ENCODE data around the gene IRGC.

Gene IRGC

DNA sequence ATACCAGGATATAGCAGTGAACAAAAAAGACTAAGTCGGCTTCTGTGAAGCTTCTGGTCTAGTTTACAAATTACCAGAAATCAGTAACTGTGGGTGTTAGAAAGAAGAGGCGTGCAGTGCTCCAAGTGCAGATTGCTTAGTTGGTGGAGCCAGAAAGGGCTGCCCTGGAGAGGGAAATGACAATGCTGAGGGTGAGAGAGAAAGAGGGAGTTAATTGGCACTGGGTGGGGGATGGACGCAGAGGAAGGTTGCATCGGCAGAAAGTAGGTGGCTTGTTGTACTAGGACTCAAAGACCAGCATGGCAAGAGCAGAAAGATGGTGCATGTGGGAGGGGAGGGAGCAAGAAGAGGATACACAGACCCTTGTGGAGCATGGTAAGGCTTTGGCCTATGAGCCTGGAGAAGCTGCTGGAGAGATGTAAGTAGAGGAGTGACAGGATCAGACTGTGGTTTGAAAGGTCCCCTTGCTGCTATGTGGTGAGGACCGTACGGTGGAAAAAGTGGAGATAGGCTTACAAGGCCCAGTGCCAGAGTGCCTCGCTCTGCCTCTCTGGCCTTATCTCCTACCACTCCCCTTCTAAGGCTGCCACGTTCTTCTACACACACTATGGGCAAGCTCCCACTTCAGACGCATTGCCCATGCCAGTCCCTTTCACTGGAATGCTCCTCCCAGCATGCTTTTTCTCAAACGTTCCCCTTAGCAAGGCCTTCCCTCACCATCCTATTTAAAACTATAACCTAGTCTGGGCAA lies 25.4 kb downstream of the IRGC start:
- in situ Hi-C loops (cut with HindIII; ENCODE audit: low pct_unique_long_range_greater_than_20kb, low sequenced_read_pairs): no loop called here
- DNase-seq (ENCODE audit: low read depth in 1 of 2, low spot score in 1 of 2): no peak
- TF ChIP-seq JUND (IDR thresholded peaks at IDR 0.05; ENCODE audit: low read depth): no peak

DNA sequence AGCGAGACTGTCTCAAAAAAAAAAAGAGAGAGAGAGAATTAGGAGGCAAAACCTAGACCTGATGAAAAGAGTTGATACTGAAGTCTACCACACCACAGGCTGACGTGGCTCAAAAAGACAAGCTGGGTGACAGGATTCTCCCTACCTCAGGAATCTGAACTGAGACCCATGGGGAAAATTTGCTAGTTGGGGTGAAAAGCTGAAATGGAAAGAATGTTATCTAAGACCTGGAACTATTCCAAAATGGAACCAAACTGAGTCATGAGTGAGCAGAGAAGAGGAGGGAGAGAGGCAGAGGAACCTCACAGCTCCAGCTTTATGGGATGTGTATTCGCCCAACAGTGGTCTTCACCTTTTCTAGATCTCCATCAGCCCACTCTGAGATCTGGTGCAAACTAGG lies 27.2 kb downstream of the IRGC start:
- in situ Hi-C loops (cut with HindIII; ENCODE audit: low pct_unique_long_range_greater_than_20kb, low sequenced_read_pairs): no loop called here
- no peak for DNase-seq (ENCODE audit: low read depth in 1 of 2, low spot score in 1 of 2)
- no peak for TF ChIP-seq JUND (IDR thresholded peaks at IDR 0.05; ENCODE audit: low read depth)

DNA sequence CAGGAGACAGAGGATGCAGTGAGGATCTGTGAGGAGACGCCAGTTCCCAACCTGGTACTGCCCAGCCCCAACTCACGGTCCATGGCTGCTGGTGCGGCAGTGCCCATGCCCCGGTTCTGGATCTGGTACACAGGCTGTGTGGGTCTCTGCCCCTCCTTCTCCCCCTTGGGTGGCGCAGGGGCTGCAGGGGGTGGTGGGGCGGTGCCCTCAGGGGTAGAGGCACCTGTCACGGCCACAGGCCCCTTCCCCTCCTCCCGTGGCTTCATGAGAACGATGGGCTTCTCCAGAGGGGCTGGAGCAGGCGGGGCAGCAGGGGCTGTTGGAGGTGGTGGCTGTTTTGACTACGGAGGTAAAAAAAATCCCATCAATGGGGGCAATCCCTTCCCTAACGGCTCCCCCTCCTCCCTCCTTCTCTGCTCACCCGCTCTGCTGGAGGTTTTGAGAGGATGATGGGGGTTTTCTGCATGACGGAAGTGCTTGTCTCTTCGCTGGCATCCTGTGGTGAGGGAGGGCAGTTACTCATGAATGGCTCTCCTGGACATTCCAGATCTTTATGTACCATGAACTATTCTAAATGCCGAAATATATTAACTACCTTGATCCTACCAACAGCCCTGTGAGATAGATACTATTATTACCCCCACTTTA lies 31.8 kb downstream of the IRGC start:
- in situ Hi-C loops (cut with HindIII; ENCODE audit: low pct_unique_long_range_greater_than_20kb, low sequenced_read_pairs): no loop called here
- no peak for TF ChIP-seq JUND (IDR thresholded peaks at IDR 0.05; ENCODE audit: low read depth)
- DNase-seq (ENCODE audit: low read depth in 1 of 2, low spot score in 1 of 2): no peak

DNA sequence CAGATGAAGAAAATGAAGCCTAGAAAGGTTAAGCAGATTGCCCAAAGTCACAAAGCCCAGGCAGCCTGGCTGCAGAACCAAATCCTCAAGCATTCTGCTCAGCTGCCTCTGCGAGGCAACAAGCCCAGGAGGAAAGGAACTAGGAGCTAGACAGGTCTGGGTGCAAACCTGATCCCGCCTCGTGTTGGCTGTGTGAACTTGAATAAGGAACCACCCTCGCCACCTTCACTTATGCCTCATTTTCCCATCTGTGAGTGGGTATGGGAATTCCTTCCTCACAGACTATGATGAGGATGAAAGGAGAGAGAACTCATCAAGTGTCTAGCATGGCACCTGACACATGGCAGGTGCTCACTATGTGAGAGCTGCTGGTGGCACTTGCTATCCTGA lies 32.3 kb downstream of the IRGC start:
- in situ Hi-C loops (cut with HindIII; ENCODE audit: low pct_unique_long_range_greater_than_20kb, low sequenced_read_pairs): no loop called here
- TF ChIP-seq JUND (IDR thresholded peaks at IDR 0.05; ENCODE audit: low read depth): no peak
- no peak for DNase-seq (ENCODE audit: low read depth in 1 of 2, low spot score in 1 of 2)

DNA sequence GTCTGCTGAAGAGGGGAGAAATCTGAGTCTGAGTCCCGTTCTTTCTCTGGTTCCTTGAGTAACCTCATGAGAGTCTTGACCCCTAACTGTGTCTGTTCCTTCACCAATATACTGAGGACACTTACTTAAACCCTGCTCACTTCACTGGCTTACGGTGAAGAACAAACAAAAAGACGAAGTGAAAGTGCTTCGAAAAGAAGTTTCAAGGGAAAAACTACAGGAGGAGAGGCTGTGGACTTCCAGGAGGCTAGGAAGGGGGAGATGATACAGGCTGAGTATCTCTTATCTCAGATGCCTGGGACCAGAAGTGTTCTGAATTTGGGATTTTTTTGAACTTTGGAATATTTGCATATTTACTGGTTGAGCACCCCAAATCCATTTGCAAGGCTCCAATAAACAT lies 32.8 kb downstream of the IRGC start:
- in situ Hi-C loops (cut with HindIII; ENCODE audit: low pct_unique_long_range_greater_than_20kb, low sequenced_read_pairs): no loop called here
- TF ChIP-seq JUND (IDR thresholded peaks at IDR 0.05; ENCODE audit: low read depth): no peak
- DNase-seq (ENCODE audit: low read depth in 1 of 2, low spot score in 1 of 2): no peak

DNA sequence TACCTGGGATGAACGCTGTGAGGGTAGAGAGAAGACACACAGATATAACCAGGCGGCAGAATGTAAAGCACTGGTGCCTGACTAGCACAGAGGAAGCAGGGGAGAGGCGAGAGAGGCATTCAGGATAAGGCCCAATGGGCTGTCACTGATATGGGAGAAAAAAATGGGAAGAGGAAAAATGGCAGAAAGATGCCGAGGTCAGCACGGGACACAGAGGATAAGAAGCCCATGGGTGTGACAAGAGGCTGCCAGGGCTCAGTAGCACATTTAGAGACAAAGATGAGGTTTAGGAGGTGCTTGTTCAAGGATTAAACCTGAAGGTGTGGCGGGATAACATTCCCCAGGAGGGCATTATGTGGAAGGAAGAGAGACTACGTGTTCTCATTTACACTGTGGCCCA lies 33.3 kb downstream of the IRGC start:
- TF ChIP-seq JUND (IDR thresholded peaks at IDR 0.05; ENCODE audit: low read depth): no peak
- DNase-seq (ENCODE audit: low read depth in 1 of 2, low spot score in 1 of 2): no peak
- in situ Hi-C loops (cut with HindIII; ENCODE audit: low pct_unique_long_range_greater_than_20kb, low sequenced_read_pairs): no loop called here

DNA sequence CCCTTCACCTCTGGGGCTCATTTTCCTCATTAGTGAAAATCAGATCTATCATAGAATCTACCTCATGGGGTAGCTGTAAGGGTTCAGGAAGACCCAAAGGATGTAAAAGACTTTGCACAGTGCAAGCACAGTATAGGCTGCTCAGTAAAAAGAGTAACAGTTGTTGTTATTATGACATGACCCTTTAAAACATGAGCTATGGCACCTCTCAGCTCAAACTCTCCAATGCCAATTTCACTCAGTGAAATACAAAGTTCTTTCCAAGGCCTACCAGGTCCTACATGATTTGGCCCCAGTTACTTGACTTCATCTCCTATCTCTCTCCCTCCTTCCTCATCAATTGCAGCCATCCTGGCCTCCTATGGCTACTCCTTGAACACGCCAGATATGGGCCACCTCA lies 34.0 kb downstream of the IRGC start:
- TF ChIP-seq JUND (IDR thresholded peaks at IDR 0.05; ENCODE audit: low read depth): no peak

DNA sequence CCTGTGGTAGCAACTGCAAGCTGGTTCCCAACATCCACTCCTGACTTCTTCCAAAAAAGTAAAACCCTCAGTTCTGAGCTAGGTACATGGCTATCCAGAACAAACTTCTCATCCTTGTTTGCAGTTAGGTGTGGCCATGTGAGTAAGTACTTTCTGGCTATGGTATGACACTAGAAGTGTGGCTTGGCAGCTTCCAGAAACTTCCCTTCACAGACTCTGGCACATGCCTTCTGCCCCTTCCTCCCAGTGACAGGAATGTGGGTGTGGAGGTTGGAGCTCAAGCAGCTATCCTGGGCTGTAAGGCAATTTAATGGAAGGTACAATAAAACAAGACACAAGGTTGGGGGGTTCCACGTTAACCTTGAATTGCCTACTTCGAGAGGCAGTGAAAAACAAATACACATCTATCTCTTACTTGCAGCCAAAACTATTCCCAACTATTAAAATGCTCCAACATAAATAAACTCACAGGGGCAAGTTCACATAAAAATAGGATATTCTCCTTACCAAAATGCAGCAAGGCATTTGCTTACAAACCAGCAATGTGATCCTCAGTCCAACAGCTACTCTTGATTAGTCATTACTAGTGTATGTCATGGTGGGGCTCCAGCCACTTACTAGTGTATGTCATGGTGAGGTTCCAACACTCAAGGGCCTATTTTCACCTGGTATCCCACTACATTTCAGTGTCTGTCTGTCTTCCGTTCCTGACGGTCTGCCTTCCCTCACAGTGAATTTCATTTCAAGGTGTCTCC lies 35.8 kb downstream of the IRGC start:
- in situ Hi-C loops (cut with HindIII; ENCODE audit: low pct_unique_long_range_greater_than_20kb, low sequenced_read_pairs): no loop called here
- no peak for DNase-seq (ENCODE audit: low read depth in 1 of 2, low spot score in 1 of 2)
- no peak for TF ChIP-seq JUND (IDR thresholded peaks at IDR 0.05; ENCODE audit: low read depth)

More for the DNA sequence above, 34.0 kb downstream of the IRGC start:
- no peak for DNase-seq (ENCODE audit: low read depth in 1 of 2, low spot score in 1 of 2)
- in situ Hi-C loops (cut with HindIII; ENCODE audit: low pct_unique_long_range_greater_than_20kb, low sequenced_read_pairs): no loop called here

DNA sequence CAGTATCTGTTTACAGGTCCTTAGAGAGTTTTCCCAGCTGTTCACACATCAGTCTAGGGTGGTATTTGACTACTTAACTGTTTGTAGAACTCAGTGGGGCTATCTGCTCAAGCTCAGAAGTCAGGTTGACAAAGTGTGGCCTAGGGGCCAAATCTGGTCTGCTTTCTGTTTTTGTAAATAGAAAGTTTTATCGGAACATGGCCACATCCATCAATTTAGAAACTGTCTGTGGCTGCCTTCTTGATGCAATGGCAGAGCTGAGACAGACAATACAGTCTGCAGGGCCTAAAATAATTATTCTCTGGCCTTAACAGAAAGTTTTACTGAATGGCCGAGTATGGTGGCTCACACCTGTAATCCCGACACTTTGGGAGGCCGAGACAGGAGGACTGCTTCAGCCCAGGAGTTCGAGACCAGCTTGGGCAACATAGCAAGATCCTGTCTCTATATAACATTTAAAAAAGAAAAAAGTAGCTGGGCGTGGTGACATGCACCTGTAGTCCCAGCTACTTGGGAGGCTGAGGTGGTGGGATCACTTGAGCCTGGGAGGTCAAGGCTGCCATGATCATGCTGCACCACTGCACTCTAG lies 36.5 kb downstream of the IRGC start:
- no peak for DNase-seq (ENCODE audit: low read depth in 1 of 2, low spot score in 1 of 2)
- TF ChIP-seq JUND (IDR thresholded peaks at IDR 0.05; ENCODE audit: low read depth): no peak
- in situ Hi-C loops (cut with HindIII; ENCODE audit: low pct_unique_long_range_greater_than_20kb, low sequenced_read_pairs): no loop called here

DNA sequence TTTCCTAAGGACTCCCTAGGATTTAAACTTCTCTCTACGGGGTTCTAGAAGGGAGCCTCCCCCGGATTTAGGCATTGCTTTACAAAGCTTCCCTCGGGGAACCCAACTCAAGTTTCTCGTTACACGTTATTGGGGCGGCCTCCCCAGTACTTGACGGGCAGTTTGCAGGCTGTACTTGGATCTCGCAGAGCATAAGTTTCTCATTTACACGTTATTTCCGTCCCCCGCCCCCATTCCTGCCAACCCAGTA lies 38.3 kb downstream of the IRGC start:
- DNase-seq (ENCODE audit: low read depth in 1 of 2, low spot score in 1 of 2): no peak
- TF ChIP-seq JUND (IDR thresholded peaks at IDR 0.05; ENCODE audit: low read depth): no peak
- in situ Hi-C loops (cut with HindIII; ENCODE audit: low pct_unique_long_range_greater_than_20kb, low sequenced_read_pairs): no loop called here

DNA sequence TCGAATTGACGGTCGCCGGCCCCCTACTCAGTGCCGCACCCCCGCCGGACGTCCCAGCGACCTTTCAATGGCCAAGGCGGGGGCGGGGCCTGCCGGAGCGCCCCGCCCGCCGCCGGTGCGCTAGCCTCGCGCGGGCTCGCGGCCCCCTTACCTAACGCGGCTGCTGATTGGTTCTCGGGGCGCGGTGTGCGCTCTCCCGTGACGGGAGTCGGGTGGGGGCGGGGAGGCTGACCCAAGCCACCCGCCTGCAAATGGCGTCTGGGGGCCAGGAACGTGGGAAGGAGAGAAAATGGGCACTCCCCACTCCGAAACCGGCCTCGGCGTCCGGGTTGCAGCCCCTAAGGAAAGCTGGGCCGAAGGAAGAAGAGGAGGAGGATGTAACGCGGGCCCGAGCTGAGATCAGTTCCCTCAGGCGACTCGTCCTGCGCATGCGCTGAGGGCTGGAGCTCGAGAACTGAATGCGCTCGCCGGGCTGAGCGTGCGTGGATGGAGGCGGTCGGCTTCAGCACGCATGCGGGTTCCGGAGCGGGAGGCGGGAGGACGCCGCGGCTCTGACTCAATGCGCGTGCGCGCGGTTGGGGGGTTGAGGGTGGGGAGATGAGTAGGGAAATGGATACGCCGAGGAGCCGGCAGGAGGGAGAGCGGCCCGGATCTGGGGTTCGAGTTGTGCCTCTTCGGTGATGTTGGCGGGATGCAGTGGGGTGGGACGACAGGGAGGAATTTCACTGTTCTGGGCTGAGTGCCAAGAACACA lies 38.8 kb downstream of the IRGC start, which contains the start of gene SMG9:
SMG9 (minus strand) TSS at position 460 of the 753 bp plus-strand sequence. CDS start 4,221 bp downstream, outside the sequence.
- TF ChIP-seq JUND (IDR thresholded peaks at IDR 0.05; ENCODE audit: low read depth): no peak
- in situ Hi-C loops (cut with HindIII; ENCODE audit: low pct_unique_long_range_greater_than_20kb, low sequenced_read_pairs): no loop called here
- DNase-seq (ENCODE audit: low read depth in 1 of 2, low spot score in 1 of 2): peak; percentile 94 to 96

DNA sequence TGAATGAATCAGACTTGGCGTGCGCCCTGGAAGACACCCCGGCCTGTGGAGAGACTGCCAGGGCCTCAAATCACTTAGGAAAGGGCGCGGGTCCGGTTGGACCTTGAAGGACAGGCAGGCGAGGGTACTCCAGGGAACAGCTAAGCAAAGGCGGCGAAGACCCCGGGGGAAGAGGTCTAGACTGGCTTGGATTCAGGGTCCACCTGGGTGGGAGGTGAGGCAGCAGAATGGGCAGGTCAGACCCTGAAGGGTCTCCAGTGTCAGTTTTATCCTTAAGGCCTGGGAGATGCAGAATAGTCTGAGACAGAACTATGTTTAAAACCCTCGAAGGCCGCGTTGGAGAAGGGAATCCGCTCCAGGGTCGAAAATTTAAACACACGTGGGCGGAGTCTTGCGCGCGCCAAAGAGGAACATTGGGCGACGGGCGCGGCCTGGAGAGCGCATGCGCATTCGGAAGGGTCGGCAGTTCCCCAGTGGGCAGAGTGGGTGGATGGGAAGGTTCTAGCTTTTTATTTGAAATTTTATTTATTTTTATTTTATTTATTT lies 39.5 kb downstream of the IRGC start:
- in situ Hi-C loops (cut with HindIII; ENCODE audit: low pct_unique_long_range_greater_than_20kb, low sequenced_read_pairs): no loop called here
- TF ChIP-seq JUND (IDR thresholded peaks at IDR 0.05; ENCODE audit: low read depth): no peak
- peak; percentile 60 to 84 for DNase-seq (ENCODE audit: low read depth in 1 of 2, low spot score in 1 of 2)
